A673 (cell line): ENCODE results near the gene PTK6.

ENCODE experiments used
- CTCF ChIP-seq: fragments of 300-800, 200-600 bp; sonication (generic); conservative IDR thresholded peaks from 2 replicates; pipeline ENCODE4 v1.5.1; 2017; ENCODE audit warnings: low read depth, mild to moderate bottlenecking, antibody characterized with exemption, low read length, moderate library complexity, mixed read lengths
- EZH2 ChIP-seq: fragments of 200-600 bp; sonication (generic); IDR thresholded peaks from 2 replicates; pipeline ENCODE4 v1.6.1; 2017; ENCODE audit warnings: borderline replicate concordance, low read depth, mild to moderate bottlenecking, mixed read lengths, antibody characterized with exemption, low read length; ENCODE audit not compliant: poor library complexity, severe bottlenecking

DNA sequence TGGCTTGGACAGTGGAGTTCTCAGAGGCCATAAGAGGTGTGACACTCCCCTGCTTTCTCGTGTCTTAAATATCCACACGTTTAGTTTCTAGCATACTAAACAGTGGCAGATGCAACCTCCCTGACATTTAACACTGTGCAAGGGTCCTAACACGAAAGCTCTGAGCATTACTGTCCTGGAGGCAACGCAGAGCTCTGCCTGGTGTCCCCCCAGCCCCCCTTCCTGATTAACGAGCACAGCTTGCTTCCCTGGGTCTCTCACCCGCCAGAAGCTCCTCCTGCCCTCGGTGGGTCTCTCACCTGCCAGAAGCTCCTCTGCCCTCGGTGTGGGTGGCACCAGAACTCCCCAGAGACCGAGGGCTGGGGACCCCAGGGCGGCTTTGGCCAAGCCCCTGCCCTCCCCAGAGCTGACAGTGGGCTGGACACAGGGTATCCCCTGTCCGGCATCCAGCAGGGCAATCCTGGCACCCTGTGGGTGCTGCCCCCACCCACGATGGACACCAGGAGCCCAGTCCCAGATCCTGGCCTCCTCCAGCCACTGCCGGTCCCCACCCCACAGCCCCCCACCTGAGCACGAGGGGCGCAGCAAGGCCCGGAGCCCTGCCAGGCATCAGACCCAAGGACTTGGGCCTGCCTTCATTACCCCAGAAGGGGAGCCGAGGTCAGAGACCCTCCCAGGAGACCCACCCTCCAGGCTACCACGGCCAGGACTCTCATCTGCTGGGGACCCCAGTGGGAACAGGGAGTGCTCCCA lies 52.3 kb downstream of the PTK6 start:
- no peak for TF ChIP-seq EZH2
- TF ChIP-seq CTCF, result no peak
